ENCODE results near the gene S100A2. TPM values are rescaled to one million over a fixed set of nuclear protein-coding genes. Genes with fewer than 3 reads are reported as not detected.
"Not testable (repeated sequence)": the region's sequence is repeated elsewhere in the genome, so short reads cannot be mapped to it uniquely, and the experiment has no call there.

Gene S100A2
- total RNA-seq, 1 donor from 2014 or later: 0.51 TPM

- peaks cover 20% of the 10 kb centered on the region for H3K4me1 Mint-ChIP-seq
- H3K27ac Mint-ChIP-seq: peak overlapping the region; percentile 62
- H3K36me3 Mint-ChIP-seq: no peaks in the 10 kb centered on the region
These were observed 13.3 kb upstream of the S100A2 start for GRCh38 chr1:153578936-153579335.

GRCh38 chr1:153578490-153578889 is 12.8 kb upstream of the S100A2 start:
- Mint-ChIP-seq H3K9me3 (no peaks in the 10 kb centered on the region), H3K36me3 (no peaks in the 10 kb centered on the region), H3K27ac (peak overlapping the region; percentile 62), H3K4me1 (peaks cover 18% of the 10 kb centered on the region), H3K4me3 (no peak overlapping the region), H3K27me3 (ENCODE audit: low read depth) (no peaks in the 10 kb centered on the region)
- no peak for TF ChIP-seq CTCF (IDR thresholded peaks at IDR 0.05; ENCODE audit: unreplicated experiment)
- no peak for DNase-seq (ENCODE audit: low spot score in 2 of 2, unreplicated experiment in 2 of 2)

More at GRCh38 chr1:153578936-153579335, 13.3 kb upstream of the S100A2 start:
- H3K4me3 Mint-ChIP-seq: no peak overlapping the region
- no peak for DNase-seq (ENCODE audit: low spot score in 2 of 2, unreplicated experiment in 2 of 2)
- no peaks in the 10 kb centered on the region for H3K9me3 Mint-ChIP-seq
- no peak for TF ChIP-seq CTCF (IDR thresholded peaks at IDR 0.05; ENCODE audit: unreplicated experiment)
- no peaks in the 10 kb centered on the region for H3K27me3 Mint-ChIP-seq (ENCODE audit: low read depth)

GRCh38 chr1:153577624-153578051 is 12.0 kb upstream of the S100A2 start:
- Mint-ChIP-seq H3K4me3 (no peak overlapping the region), H3K9me3 (no peaks in the 10 kb centered on the region), H3K4me1 (peaks cover 20% of the 10 kb centered on the region), H3K27ac (peak overlapping the region; percentile 13), H3K27me3 (ENCODE audit: low read depth) (no peaks in the 10 kb centered on the region), H3K36me3 (no peaks in the 10 kb centered on the region)
- no peak for TF ChIP-seq CTCF (IDR thresholded peaks at IDR 0.05; ENCODE audit: unreplicated experiment)
- no peak for DNase-seq (ENCODE audit: low spot score in 2 of 2, unreplicated experiment in 2 of 2)

GRCh38 chr1:153577138-153577537 is 11.5 kb upstream of the S100A2 start:
- Mint-ChIP-seq H3K9me3 (no peaks in the 10 kb centered on the region), H3K4me3 (no peak overlapping the region), H3K36me3 (no peaks in the 10 kb centered on the region), H3K4me1 (peaks cover 20% of the 10 kb centered on the region), H3K27me3 (ENCODE audit: low read depth) (no peaks in the 10 kb centered on the region), H3K27ac (no peak overlapping the region)
- DNase-seq (ENCODE audit: low spot score in 2 of 2, unreplicated experiment in 2 of 2): no peak
- TF ChIP-seq CTCF (IDR thresholded peaks at IDR 0.05; ENCODE audit: unreplicated experiment): no peak

GRCh38 chr1:153575497-153575896 is 9.9 kb upstream of the S100A2 start:
- H3K4me1 Mint-ChIP-seq: peaks cover 20% of the 10 kb centered on the region
- not testable (repeated sequence) for H3K36me3 Mint-ChIP-seq; H3K27me3 Mint-ChIP-seq (ENCODE audit: low read depth); H3K9me3 Mint-ChIP-seq; DNase-seq (ENCODE audit: low spot score in 2 of 2, unreplicated experiment in 2 of 2); H3K27ac Mint-ChIP-seq; H3K4me3 Mint-ChIP-seq

- not testable (repeated sequence) for H3K9me3 Mint-ChIP-seq; DNase-seq (ENCODE audit: low spot score in 2 of 2, unreplicated experiment in 2 of 2); H3K4me3 Mint-ChIP-seq; H3K36me3 Mint-ChIP-seq; H3K27ac Mint-ChIP-seq; H3K27me3 Mint-ChIP-seq (ENCODE audit: low read depth)
- peaks cover 20% of the 10 kb centered on the region for H3K4me1 Mint-ChIP-seq
These were observed 9.4 kb upstream of the S100A2 start for GRCh38 chr1:153575081-153575491.

- Mint-ChIP-seq H3K4me1 (peaks cover 23% of the 10 kb centered on the region), H3K9me3 (no peaks in the 10 kb centered on the region), H3K27ac (no peak overlapping the region), H3K4me3 (no peak overlapping the region), H3K36me3 (no peaks in the 10 kb centered on the region), H3K27me3 (ENCODE audit: low read depth) (no peaks in the 10 kb centered on the region)
- no peak for DNase-seq (ENCODE audit: low spot score in 2 of 2, unreplicated experiment in 2 of 2)
- TF ChIP-seq CTCF (IDR thresholded peaks at IDR 0.05; ENCODE audit: unreplicated experiment): no peak
These were observed 7.7 kb upstream of the S100A2 start for GRCh38 chr1:153573351-153573750.
